ENCODE results near the gene NXPE4.
"Not testable (repeated sequence)": the region's sequence is repeated elsewhere in the genome, so short reads cannot be mapped to it uniquely, and the experiment has no call there.

NXPE4 gene

GRCh38 chr11:114609429-114609828, 13.8 kb upstream of the NXPE4 start:
- no peak for DNase-seq

- not testable (repeated sequence) for DNase-seq
Measured at GRCh38 chr11:114608605-114609004, 13.0 kb upstream of the NXPE4 start.

DNA sequence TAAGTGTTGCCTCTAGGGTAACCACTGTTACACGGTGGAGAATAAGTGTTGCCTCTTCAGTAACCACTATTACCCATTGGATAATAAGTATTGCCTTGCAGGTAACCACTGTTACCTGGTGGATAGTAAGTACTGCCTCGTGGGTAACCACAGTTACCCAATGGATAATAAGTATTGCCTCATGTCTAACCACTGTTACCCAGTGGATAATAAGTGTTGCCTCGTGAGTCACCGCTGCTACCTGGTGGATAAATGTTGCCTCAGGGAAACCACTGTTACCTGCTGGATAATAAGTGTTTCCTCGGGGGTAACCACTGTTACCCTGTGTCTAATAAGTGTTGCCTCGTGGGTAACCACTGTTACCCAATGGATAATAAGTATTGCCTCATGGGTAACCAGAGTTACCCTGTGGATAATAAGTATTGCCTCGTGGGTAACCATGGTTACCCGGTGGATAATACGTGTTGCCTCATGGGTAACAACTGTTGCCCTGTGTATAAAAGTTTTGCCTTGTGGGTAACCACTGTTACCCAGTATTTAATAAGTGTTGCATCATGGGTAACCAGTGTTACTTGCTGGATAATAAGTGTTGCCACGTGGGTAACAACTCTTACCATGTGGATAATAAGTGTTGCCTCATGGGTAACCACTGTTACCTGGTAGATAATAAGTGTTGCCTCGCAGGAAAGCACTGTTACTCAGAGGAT, 12.3 kb upstream of the NXPE4 start:
- DNase-seq = no peak

GRCh38 chr11:114606802-114607075, 11.2 kb upstream of the NXPE4 start:
- DNase-seq = not testable (repeated sequence)

DNA sequence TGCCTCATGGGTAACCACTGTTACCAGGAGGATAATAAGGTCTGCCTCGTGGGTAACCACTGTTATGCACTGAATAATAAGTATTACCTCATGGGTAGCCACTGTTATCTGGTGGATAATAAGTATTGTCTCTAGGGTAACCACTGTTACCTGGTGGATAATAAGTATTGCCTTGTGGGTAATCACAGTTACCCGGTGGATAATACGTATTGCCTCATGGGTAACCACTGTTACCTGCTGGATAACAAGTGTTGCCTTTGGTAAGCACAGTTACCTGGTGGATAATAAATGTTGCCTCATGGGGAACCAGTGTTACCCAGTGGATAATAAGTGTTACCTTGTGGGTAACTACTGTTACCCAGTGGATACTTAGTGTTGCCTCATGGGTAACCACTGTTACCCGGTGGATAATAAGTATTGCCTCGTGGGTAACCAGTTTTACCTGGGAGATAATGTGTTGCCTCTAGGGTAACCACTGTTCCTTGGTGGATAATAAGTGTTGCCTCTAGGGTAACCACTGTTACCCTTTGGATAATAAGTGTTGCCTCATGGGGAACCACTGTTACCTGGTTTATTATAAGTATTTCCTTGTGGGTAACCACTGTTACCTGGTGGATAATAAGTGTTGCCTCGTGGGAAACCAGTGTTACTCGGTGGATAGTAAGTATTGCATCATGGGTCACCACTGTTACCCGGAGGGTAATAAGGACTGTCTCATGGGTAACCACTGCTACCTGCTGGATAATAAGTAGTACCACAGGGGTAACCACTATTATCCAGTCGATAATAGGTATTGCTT, 10.6 kb upstream of the NXPE4 start:
- DNase-seq = no peak

DNA sequence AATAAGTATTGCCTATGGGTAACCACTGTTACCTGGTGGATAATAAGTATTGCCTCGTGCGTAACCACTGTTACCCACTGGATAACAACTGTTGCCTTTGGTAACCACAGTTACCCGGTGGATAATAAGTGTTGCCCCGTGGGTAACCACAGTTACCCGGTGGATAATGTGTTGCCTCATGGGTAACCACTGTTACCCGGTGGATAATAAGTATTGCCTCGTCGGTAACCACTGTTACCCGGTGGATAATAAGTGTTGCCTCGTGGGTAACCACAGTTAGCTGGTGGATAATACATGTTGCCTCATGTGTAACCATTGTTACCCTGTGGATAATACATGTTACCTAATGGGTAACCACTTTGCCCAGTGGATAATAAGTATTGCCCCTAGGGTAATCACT, 9.8 kb upstream of the NXPE4 start:
- no peak for DNase-seq

DNA sequence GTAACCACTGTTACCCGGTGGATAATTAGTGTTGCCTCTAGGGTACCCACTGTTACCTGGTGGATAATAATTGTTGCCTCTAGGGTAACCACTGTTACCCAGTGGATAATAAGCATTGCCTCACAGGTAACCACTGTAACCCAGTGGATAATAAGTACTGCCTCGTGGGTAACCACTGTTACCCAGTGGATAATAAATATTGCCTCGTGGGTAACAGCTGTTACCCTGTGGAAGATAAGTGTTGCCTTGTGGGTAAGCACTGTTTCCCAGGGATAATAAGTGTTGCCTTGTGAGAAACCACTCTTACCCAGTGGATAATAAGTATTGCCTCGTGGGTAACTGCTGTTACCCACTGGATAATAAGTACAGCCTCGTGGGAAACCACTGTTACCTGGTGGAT, 9.3 kb upstream of the NXPE4 start:
- DNase-seq = no peak

- no peak for DNase-seq
Measured at GRCh38 chr11:114604179-114604813, 8.7 kb upstream of the NXPE4 start.

DNA sequence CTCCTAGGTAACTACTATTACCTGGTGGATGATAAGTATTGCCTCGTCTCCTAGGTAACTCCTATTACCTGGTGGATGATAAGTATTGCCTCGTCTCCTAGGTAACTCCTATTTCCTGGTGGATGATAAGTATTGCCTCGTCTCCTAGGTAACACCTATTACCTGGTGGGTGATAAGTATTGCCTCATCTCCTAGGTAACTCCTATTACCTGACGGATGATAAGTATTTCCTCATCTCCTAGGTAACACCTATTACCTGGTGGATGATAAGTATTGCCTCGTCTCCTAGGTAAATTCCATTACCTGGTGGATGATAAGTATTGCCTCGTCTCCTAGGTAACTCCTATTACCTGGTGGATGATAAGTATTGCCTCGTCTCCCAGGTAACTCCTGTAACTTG, 7.6 kb upstream of the NXPE4 start:
- not testable (repeated sequence) for DNase-seq

GRCh38 chr11:114598461-114598860, 2.9 kb upstream of the NXPE4 start:
- no peak for DNase-seq

GRCh38 chr11:114596175-114596919, 761 bp upstream of the NXPE4 start:
- no peak for DNase-seq

- DNase-seq = no peak
Measured at GRCh38 chr11:114594703-114595102, 883 bp downstream of the NXPE4 start.

GRCh38 chr11:114587398-114587953, 8.1 kb downstream of the NXPE4 start:
- no peak for DNase-seq

- no peak for DNase-seq
Measured at GRCh38 chr11:114586797-114587196, 8.8 kb downstream of the NXPE4 start.

DNA sequence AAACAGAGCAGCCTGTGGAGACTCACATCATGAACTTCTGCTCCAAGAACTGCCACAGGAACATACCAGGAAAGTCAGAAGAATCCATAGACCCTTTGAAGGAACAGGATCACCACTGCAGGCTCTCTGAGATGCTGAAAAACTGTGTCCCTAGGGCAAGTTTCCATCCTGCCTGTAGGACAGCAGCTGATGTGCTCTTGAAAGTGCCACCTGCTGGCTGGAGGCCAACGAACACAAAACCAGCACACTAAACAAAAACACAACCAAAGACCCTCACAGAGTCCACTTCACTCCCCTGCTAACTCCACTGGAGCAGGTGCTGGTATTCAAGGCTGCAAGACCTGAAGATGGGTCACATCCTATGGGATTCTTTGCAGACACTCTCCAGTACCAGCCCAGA, 23.9 kb downstream of the NXPE4 start:
- DNase-seq = no peak

DNA sequence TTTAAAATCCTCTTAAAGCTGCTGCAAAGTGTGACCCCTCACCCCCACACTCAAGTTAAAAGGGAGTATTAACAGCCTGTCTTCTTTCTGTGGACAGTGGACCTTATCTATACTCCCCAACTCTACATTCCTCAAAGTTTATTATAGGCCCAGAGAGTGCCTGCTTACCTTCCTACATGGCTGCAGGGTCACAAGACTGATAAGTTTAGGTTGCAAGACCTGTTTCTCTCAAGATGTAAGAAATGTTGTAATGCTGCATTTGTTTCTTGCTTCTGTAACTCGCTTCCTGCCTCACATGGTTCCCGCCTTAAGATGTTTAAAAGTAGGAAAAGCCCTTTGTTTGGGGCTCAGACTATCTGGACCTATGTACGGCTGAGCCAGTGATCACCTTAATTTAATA, 25.8 kb downstream of the NXPE4 start:
- DNase-seq = no peak

- no peak for DNase-seq
Measured at GRCh38 chr11:114566276-114566675, 29.3 kb downstream of the NXPE4 start.

DNA sequence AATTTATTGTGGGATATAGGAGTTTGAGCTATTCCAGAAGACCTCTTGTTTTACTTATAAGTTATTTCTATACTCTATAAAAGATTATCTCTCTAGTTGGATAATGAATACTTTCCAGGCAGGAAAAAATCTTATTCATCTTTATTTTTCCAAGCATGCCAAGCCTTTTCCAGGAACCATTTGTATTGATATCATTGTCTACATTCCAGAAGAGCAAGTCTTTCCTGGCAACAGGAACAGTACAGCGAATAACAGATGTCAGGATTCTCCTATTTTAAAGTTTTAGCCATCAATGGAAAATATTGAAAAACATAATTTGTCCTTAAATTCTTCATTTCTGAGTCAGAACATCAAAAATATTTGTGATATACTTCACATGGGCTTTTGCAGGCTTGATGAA, 30.8 kb downstream of the NXPE4 start:
- DNase-seq = no peak

DNA sequence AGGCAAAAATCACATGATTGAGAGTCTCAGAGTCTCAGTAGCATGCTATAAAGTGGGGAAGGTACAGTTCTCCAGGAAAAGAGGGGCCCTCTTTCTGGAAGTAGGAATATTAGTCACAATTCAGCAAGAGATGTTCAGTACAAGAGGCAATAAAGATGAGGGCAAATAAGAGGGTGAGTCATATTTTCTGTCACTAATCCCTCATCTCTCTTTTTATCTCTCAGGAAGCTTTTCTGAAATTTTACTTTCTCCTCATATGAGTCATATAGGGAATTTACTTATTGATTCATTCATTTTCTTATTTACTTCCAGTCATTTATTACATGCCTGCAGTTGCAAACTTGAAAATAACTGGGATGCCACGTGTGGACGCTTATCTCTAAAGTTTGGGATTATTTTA, 32.5 kb downstream of the NXPE4 start:
- no peak for DNase-seq

GRCh38 chr11:114562166-114562916, 33.2 kb downstream of the NXPE4 start:
- no peak for DNase-seq

- no peak for DNase-seq
Measured at GRCh38 chr11:114559425-114560310, 35.9 kb downstream of the NXPE4 start, which contains the start of gene NXPE1. Gene NXPE1, minus strand, starts transcription at chr11:114559881. Its CDS starts 8,680 bp downstream, at chr11:114551201.

Measured in stimulated activated CD4-positive, alpha-beta T cell treated with anti-CD3 and anti-CD28 coated beads, Interleukin-2, amount 100 ng/mL, for 24 hours (primary cell).